GM12801 (cell line): ENCODE measurements around the gene HOMEZ.

ENCODE experiments used
- CTCF ChIP-seq: IDR thresholded peaks from one replicate; pipeline ENCODE4 v1.5.1; 2011; ENCODE audit warnings: control low read depth; ENCODE audit not compliant: insufficient read length; ENCODE audit errors: extremely low read depth

HOMEZ gene

GRCh38 chr14:23249824-23250223 is 36.1 kb downstream of the HOMEZ start:
- TF ChIP-seq CTCF: no peak

GRCh38 chr14:23248601-23249000 is 37.3 kb downstream of the HOMEZ start:
- TF ChIP-seq CTCF: no peak

GRCh38 chr14:23245282-23245681 is 40.6 kb downstream of the HOMEZ start:
- TF ChIP-seq CTCF: no peak

- no peak for TF ChIP-seq CTCF
Measured at GRCh38 chr14:23243066-23243465, 42.9 kb downstream of the HOMEZ start.

- TF ChIP-seq CTCF: no peak
Measured at GRCh38 chr14:23242076-23242475, 43.9 kb downstream of the HOMEZ start.

- no peak for TF ChIP-seq CTCF
Measured at GRCh38 chr14:23240661-23241060, 45.3 kb downstream of the HOMEZ start.

- TF ChIP-seq CTCF: no peak
Measured at GRCh38 chr14:23237772-23238594, 47.9 kb downstream of the HOMEZ start, which contains the start of gene RNF212B. Gene RNF212B (plus strand): TSS chr14:23237936. CDS start chr14:23240346, 2,410 bp downstream.
